HG02840 (cell line): Measurements from ENCODE around the gene L3MBTL4.
"Not testable (repeated sequence)": the region's sequence is repeated elsewhere in the genome, so short reads cannot be mapped to it uniquely, and the experiment has no call there.

Experiments used
- ATAC-seq: cut with Tn5 transposase; IDR thresholded peaks from one replicate; pipeline ENCODE4 v1.9.1; 2021; ENCODE audit warnings: mild to moderate bottlenecking, moderate library complexity, moderate number of reproducible peaks; ENCODE audit not compliant: unreplicated experiment, low FRiP score

Gene L3MBTL4

GRCh38 chr18:6135029-6135428 is 279.7 kb downstream of the L3MBTL4 start:
- not testable (repeated sequence) for ATAC-seq

- ATAC-seq: no peak
Observed at GRCh38 chr18:6132751-6133368, 281.9 kb downstream of the L3MBTL4 start.

GRCh38 chr18:6120820-6121279 is 293.9 kb downstream of the L3MBTL4 start:
- ATAC-seq: no peak

- no peak for ATAC-seq
Observed at GRCh38 chr18:6119761-6120160, 294.9 kb downstream of the L3MBTL4 start.

- ATAC-seq: no peak
Observed at GRCh38 chr18:6118080-6118479, 296.6 kb downstream of the L3MBTL4 start.

GRCh38 chr18:6115710-6116109 is 299.0 kb downstream of the L3MBTL4 start:
- ATAC-seq: no peak

GRCh38 chr18:6113650-6114049 is 301.1 kb downstream of the L3MBTL4 start:
- ATAC-seq: no peak

- ATAC-seq: no peak
Observed at GRCh38 chr18:6111726-6112125, 303.0 kb downstream of the L3MBTL4 start.

GRCh38 chr18:6109743-6110142 is 305.0 kb downstream of the L3MBTL4 start:
- ATAC-seq: no peak

- ATAC-seq: no peak
Observed at GRCh38 chr18:6107794-6108193, 306.9 kb downstream of the L3MBTL4 start.

GRCh38 chr18:6106091-6106685 is 308.5 kb downstream of the L3MBTL4 start:
- ATAC-seq: no peak

- ATAC-seq: no peak
Observed at GRCh38 chr18:6103741-6104140, 311.0 kb downstream of the L3MBTL4 start.

GRCh38 chr18:6096730-6097129 is 318.0 kb downstream of the L3MBTL4 start:
- no peak for ATAC-seq

- no peak for ATAC-seq
Observed at GRCh38 chr18:6088432-6088831, 326.3 kb downstream of the L3MBTL4 start.

GRCh38 chr18:6086731-6087130 is 328.0 kb downstream of the L3MBTL4 start:
- no peak for ATAC-seq

- no peak for ATAC-seq
Observed at GRCh38 chr18:6079406-6079805, 335.3 kb downstream of the L3MBTL4 start.

- ATAC-seq: no peak
Observed at GRCh38 chr18:6078877-6079276, 335.8 kb downstream of the L3MBTL4 start.

- ATAC-seq: not testable (repeated sequence)
Observed at GRCh38 chr18:6072423-6072822, 342.3 kb downstream of the L3MBTL4 start.

- ATAC-seq: no peak
Observed at GRCh38 chr18:6069539-6069938, 345.2 kb downstream of the L3MBTL4 start.

GRCh38 chr18:6069103-6069502 is 345.6 kb downstream of the L3MBTL4 start:
- ATAC-seq: no peak

- ATAC-seq: no peak
Observed at GRCh38 chr18:6060149-6060548, 354.6 kb downstream of the L3MBTL4 start.

- no peak for ATAC-seq
Observed at GRCh38 chr18:6059551-6059950, 355.2 kb downstream of the L3MBTL4 start.
